Fibroblast of peridontal ligament (primary cell): ENCODE results near the gene TRPM3.

ENCODE experiments used
- DNase-seq: peaks from one replicate; pipeline ENCODE4 v3.0.0-alpha.2; 2010; ENCODE audit errors: extremely low read depth

The TRPM3 gene

GRCh38 chr9:70947511-70947910 is 173.9 kb downstream of the TRPM3 start:
- no peak for DNase-seq

GRCh38 chr9:70947086-70947485 is 174.3 kb downstream of the TRPM3 start:
- peak; percentile 18 for DNase-seq

- peak; percentile 51 for DNase-seq
Measured at GRCh38 chr9:70945301-70945700, 176.1 kb downstream of the TRPM3 start.

- DNase-seq: no peak
Measured at GRCh38 chr9:70941191-70941590, 180.2 kb downstream of the TRPM3 start.

- DNase-seq: no peak
Measured at GRCh38 chr9:70940605-70941004, 180.8 kb downstream of the TRPM3 start.

- DNase-seq: no peak
Measured at GRCh38 chr9:70936536-70936935, 184.9 kb downstream of the TRPM3 start.

- DNase-seq: peak; percentile 42
Measured at GRCh38 chr9:70935856-70936255, 185.6 kb downstream of the TRPM3 start.

GRCh38 chr9:70934642-70935041 is 186.8 kb downstream of the TRPM3 start:
- DNase-seq: no peak

- DNase-seq: peak; percentile 33
Measured at GRCh38 chr9:70933321-70933720, 188.1 kb downstream of the TRPM3 start.

GRCh38 chr9:70932097-70932496 is 189.3 kb downstream of the TRPM3 start:
- DNase-seq: no peak

- no peak for DNase-seq
Measured at GRCh38 chr9:70927530-70927929, 193.9 kb downstream of the TRPM3 start.

- peak; percentile 96 for DNase-seq
Measured at GRCh38 chr9:70924895-70925547, 196.4 kb downstream of the TRPM3 start.

GRCh38 chr9:70924380-70924779 is 197.0 kb downstream of the TRPM3 start:
- peak; percentile 91 for DNase-seq

GRCh38 chr9:70923961-70924360 is 197.5 kb downstream of the TRPM3 start:
- DNase-seq: no peak

GRCh38 chr9:70921136-70921535 is 200.3 kb downstream of the TRPM3 start:
- peak; percentile 45 for DNase-seq

GRCh38 chr9:70917277-70917676 is 204.1 kb downstream of the TRPM3 start:
- no peak for DNase-seq

GRCh38 chr9:70911791-70912190 is 209.6 kb downstream of the TRPM3 start:
- DNase-seq: no peak

GRCh38 chr9:70910598-70910997 is 210.8 kb downstream of the TRPM3 start:
- no peak for DNase-seq

- peak; percentile 98 for DNase-seq
Measured at GRCh38 chr9:70902692-70903131, 218.7 kb downstream of the TRPM3 start.

GRCh38 chr9:70902171-70902570 is 219.2 kb downstream of the TRPM3 start:
- no peak for DNase-seq

GRCh38 chr9:70901746-70902145 is 219.7 kb downstream of the TRPM3 start:
- no peak for DNase-seq

- no peak for DNase-seq
Measured at GRCh38 chr9:70901013-70901412, 220.4 kb downstream of the TRPM3 start.

GRCh38 chr9:70893580-70894122 is 227.8 kb downstream of the TRPM3 start:
- DNase-seq: no peak

GRCh38 chr9:70888471-70888870 is 232.9 kb downstream of the TRPM3 start:
- no peak for DNase-seq
